ENCODE data around the gene TIFAB.

TIFAB gene

DNA sequence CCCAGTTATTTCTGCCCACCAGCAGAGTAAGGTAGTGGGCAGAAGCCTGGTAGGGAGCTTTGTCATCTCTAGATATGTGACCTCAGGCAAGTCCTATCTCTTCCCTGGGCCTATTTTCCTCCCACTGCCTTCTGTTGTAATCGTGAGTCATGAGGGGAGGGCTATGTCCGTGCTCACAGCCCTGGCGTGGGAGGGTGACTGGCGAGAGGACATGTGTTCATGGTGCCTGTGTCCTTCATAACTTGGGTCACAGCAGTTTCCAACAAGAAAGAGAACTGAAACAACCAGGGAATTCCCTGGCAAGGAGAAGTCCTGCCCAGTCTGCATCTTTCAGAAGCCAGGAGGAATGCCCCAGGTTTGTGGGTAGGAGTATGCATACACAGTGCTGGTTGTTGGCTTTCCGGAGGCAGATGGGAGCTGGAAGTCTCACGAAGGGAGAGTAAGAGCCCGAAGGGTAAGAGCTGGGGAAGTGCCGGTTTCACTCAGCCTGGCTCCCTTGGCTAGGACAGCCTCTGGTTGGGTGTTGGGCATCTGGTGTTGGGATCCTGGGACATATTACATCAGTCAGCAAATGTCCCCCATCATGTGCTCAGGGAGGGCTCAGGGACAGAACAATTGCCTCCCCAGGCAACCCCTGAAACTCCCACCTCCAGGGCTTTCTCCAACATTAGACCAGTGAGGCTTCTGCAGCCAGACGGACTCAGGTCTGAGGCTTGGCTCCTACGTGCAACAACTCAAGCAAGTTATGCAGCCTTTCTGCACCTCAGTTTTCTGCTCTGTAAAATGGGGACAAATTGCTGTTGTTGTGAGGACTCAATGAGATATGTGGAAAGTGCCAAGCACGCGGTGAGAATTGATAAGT, 4.3 kb upstream of the TIFAB start:
- no peaks in the 10 kb centered on the region for H3K36me3 ChIP-seq (ENCODE audit: insufficient read depth, low read length)
- no peaks in the 10 kb centered on the region for H3K27me3 ChIP-seq (ENCODE audit: insufficient read depth, low read length)
- peak overlapping the region; percentile 7 for H2AFZ ChIP-seq (ENCODE audit: low read length, unreplicated experiment)
- H3K4me1 ChIP-seq (ENCODE audit: control insufficient read depth, insufficient read depth, low read length, unreplicated experiment): peaks cover 40% of the 10 kb centered on the region
- peak overlapping the region; percentile 62 for H3K27ac ChIP-seq (ENCODE audit: low read depth, low read length)
- H3K4me3 ChIP-seq (ENCODE audit: low read depth, low read length): peak overlapping the region; percentile 45
- no peaks in the 10 kb centered on the region for H3K79me2 ChIP-seq (ENCODE audit: control insufficient read depth, insufficient read depth, low read length, unreplicated experiment)

- H3K27ac ChIP-seq (ENCODE audit: low read depth, low read length): peak overlapping the region; percentile 62
- H2AFZ ChIP-seq (ENCODE audit: low read length, unreplicated experiment): no peak overlapping the region
- H3K79me2 ChIP-seq (ENCODE audit: control insufficient read depth, insufficient read depth, low read length, unreplicated experiment): no peaks in the 10 kb centered on the region
- H3K4me3 ChIP-seq (ENCODE audit: low read depth, low read length): peak overlapping the region; percentile 45; the same call in 1 of the 2 replicates
- no peaks in the 10 kb centered on the region for H3K36me3 ChIP-seq (ENCODE audit: insufficient read depth, low read length)
- no peaks in the 10 kb centered on the region for H3K27me3 ChIP-seq (ENCODE audit: insufficient read depth, low read length)
- H3K4me1 ChIP-seq (ENCODE audit: control insufficient read depth, insufficient read depth, low read length, unreplicated experiment): peaks cover 40% of the 10 kb centered on the region
These were observed 3.7 kb upstream of the TIFAB start for GRCh38 chr5:135455876-135456237.

DNA sequence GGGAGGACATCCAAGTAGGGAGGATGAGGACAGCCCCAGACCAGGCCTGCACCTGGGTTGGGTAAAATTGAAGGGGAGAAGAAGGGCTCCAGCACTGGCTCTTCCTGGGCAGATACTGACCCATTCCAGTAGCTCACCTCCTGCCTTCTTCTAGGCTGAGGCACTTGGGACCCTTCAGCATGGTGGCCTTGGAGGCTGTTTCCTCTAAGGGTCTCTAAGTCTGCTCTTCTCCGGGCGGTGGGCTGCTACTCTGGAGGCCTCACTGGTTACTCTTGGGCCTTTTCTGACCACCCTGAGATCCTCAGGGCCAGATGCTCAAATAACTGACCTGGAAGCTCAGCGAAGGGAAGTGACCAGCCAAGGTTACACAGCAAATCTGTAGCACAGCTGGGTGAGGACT, 2.8 kb upstream of the TIFAB start:
- H3K27ac ChIP-seq (ENCODE audit: low read depth, low read length): no peak overlapping the region
- no peak overlapping the region for H2AFZ ChIP-seq (ENCODE audit: low read length, unreplicated experiment)
- no peak overlapping the region for H3K4me3 ChIP-seq (ENCODE audit: low read depth, low read length)
- H3K36me3 ChIP-seq (ENCODE audit: insufficient read depth, low read length): no peaks in the 10 kb centered on the region
- peaks cover 40% of the 10 kb centered on the region for H3K4me1 ChIP-seq (ENCODE audit: control insufficient read depth, insufficient read depth, low read length, unreplicated experiment)
- no peaks in the 10 kb centered on the region for H3K79me2 ChIP-seq (ENCODE audit: control insufficient read depth, insufficient read depth, low read length, unreplicated experiment)
- no peaks in the 10 kb centered on the region for H3K27me3 ChIP-seq (ENCODE audit: insufficient read depth, low read length)

GRCh38 chr5:135453613-135454012, 1.5 kb upstream of the TIFAB start:
- no peaks in the 10 kb centered on the region for H3K27me3 ChIP-seq (ENCODE audit: insufficient read depth, low read length)
- H3K4me1 ChIP-seq (ENCODE audit: control insufficient read depth, insufficient read depth, low read length, unreplicated experiment): peaks cover 28% of the 10 kb centered on the region
- no peak overlapping the region for H3K4me3 ChIP-seq (ENCODE audit: low read depth, low read length)
- no peak overlapping the region for H3K27ac ChIP-seq (ENCODE audit: low read depth, low read length)
- H3K36me3 ChIP-seq (ENCODE audit: insufficient read depth, low read length): no peaks in the 10 kb centered on the region
- no peak overlapping the region for H2AFZ ChIP-seq (ENCODE audit: low read length, unreplicated experiment)
- H3K79me2 ChIP-seq (ENCODE audit: control insufficient read depth, insufficient read depth, low read length, unreplicated experiment): no peaks in the 10 kb centered on the region

DNA sequence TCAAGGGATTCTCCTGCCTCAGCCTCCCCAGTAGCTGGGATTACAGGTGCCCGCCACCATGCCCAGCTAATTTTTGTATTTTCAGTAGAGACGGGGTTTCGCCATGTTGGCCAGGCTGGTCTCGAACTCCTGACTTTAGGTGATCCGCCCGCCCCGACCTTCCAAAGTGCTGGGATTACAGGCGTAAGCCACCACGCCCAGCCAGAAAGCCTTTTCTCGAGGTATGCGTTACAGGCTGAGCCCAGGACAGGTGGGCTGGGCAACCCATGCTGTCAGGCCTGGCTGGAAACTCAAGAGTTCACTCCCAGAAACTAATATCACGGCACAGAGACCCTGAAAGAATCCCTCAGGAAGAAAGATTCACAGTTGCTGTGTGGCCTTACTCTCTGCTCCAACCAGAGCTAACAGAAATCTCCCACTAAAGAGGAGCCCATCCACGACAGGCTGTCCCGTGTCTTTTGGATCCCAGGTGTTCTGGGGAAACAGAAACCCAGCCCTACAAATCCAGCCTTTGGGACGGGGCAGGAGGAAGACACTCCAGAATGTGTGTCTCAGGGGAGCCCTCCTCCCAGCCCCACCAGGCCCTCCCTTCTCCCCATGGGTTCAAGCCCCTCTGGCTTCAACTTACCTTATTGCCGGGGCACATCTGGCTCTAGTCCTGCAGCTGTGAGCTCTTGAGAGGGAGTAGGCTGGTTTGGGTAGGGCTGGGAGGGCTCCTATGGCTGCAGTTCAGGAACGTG, 400 bp downstream of the TIFAB start:
- H3K4me3 ChIP-seq (ENCODE audit: low read depth, low read length): no peak overlapping the region
- H3K79me2 ChIP-seq (ENCODE audit: control insufficient read depth, insufficient read depth, low read length, unreplicated experiment): no peaks in the 10 kb centered on the region

DNA sequence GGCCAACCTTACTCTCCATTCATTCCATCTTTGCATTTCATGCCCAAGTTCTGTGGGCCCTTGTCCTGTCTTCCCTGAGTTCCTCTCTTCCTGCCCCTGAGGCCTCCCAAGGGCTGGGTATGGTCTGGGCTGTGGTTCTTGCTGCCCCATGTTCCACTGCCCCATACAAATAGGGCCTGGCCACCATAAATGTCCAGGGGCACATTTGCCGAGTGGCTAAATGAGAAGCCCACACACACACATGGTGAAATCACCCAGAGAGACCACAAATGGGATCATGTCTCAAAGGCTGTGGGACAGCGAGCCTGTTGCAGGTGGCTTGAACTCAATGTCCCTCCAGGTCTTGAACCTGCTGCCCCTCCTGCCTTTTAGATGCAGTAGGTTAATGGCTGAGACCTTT, 1.2 kb downstream of the TIFAB start:
- no peaks in the 10 kb centered on the region for H3K36me3 ChIP-seq (ENCODE audit: insufficient read depth, low read length)
- no peak overlapping the region for H3K4me3 ChIP-seq (ENCODE audit: low read depth, low read length)
- H3K27me3 ChIP-seq (ENCODE audit: insufficient read depth, low read length): no peaks in the 10 kb centered on the region
- peaks cover 10% of the 10 kb centered on the region for H3K4me1 ChIP-seq (ENCODE audit: control insufficient read depth, insufficient read depth, low read length, unreplicated experiment)
- no peak overlapping the region for H3K27ac ChIP-seq (ENCODE audit: low read depth, low read length)
- H3K79me2 ChIP-seq (ENCODE audit: control insufficient read depth, insufficient read depth, low read length, unreplicated experiment): no peaks in the 10 kb centered on the region
- no peak overlapping the region for H2AFZ ChIP-seq (ENCODE audit: low read length, unreplicated experiment)

More for the DNA sequence above, 400 bp downstream of the TIFAB start:
- Histone ChIP-seq H3K36me3 (ENCODE audit: insufficient read depth, low read length) (no peaks in the 10 kb centered on the region), H3K4me1 (ENCODE audit: control insufficient read depth, insufficient read depth, low read length, unreplicated experiment) (peaks cover 18% of the 10 kb centered on the region), H3K27ac (ENCODE audit: low read depth, low read length) (no peak overlapping the region), H2AFZ (ENCODE audit: low read length, unreplicated experiment) (no peak overlapping the region), H3K27me3 (ENCODE audit: insufficient read depth, low read length) (no peaks in the 10 kb centered on the region)

DNA sequence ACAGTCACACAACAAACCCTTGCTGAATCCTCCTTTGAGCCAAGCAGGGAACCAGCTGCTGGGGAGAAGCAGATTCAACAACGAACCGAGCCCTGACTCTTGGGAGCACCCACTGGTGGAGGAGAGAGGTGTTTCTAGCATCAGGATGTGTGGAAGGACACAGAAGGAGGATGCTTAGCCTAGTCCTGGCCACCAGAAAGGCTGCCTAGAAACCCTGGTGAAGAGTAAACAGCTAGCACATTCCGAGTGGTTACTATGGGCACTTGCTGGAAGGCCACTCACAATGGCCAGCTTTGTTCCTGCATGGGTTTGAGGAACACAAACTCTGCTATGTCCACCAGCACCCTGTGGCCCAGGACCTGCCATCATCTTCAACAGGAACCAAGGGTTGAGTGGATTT, 1.8 kb downstream of the TIFAB start:
- no peak overlapping the region for H3K4me3 ChIP-seq (ENCODE audit: low read depth, low read length)
- H3K27ac ChIP-seq (ENCODE audit: low read depth, low read length): no peak overlapping the region
- no peaks in the 10 kb centered on the region for H3K27me3 ChIP-seq (ENCODE audit: insufficient read depth, low read length)
- no peak overlapping the region for H2AFZ ChIP-seq (ENCODE audit: low read length, unreplicated experiment)
- no peaks in the 10 kb centered on the region for H3K36me3 ChIP-seq (ENCODE audit: insufficient read depth, low read length)
- peaks cover 4% of the 10 kb centered on the region for H3K4me1 ChIP-seq (ENCODE audit: control insufficient read depth, insufficient read depth, low read length, unreplicated experiment)
- H3K79me2 ChIP-seq (ENCODE audit: control insufficient read depth, insufficient read depth, low read length, unreplicated experiment): no peaks in the 10 kb centered on the region

DNA sequence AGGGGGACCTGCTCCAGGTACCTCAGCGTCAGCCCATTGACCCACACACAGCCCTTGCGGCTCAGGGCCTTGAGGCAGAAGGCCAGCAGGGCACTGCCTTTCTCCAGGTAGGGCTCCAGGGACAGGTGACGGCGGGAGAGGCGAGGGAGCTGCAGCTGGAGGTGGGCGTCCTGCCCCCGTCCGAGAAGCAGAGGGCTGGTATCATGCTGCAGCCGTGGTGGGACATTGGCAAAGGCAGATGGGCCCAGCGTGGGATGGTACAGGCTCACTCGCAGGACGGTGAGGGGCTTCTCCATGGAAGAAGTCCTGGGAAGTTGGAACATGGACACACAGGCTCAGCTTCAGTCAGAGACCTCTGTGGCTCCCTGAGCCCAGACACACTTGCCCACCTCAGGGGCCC, 2.5 kb downstream of the TIFAB start:
- Histone ChIP-seq H3K79me2 (ENCODE audit: control insufficient read depth, insufficient read depth, low read length, unreplicated experiment) (no peaks in the 10 kb centered on the region), H3K27me3 (ENCODE audit: insufficient read depth, low read length) (no peaks in the 10 kb centered on the region)

GRCh38 chr5:135448791-135449507, 3.2 kb downstream of the TIFAB start:
- H3K36me3 ChIP-seq (ENCODE audit: insufficient read depth, low read length): no peaks in the 10 kb centered on the region
- peaks cover 4% of the 10 kb centered on the region for H3K4me1 ChIP-seq (ENCODE audit: control insufficient read depth, insufficient read depth, low read length, unreplicated experiment)
- no peak overlapping the region for H3K27ac ChIP-seq (ENCODE audit: low read depth, low read length)
- H3K4me3 ChIP-seq (ENCODE audit: low read depth, low read length): no peak overlapping the region
- H2AFZ ChIP-seq (ENCODE audit: low read length, unreplicated experiment): no peak overlapping the region
- H3K27me3 ChIP-seq (ENCODE audit: insufficient read depth, low read length): no peaks in the 10 kb centered on the region
- no peaks in the 10 kb centered on the region for H3K79me2 ChIP-seq (ENCODE audit: control insufficient read depth, insufficient read depth, low read length, unreplicated experiment)

More for the DNA sequence above, 2.5 kb downstream of the TIFAB start:
- H3K4me3 ChIP-seq (ENCODE audit: low read depth, low read length): no peak overlapping the region
- no peak overlapping the region for H3K27ac ChIP-seq (ENCODE audit: low read depth, low read length)
- peaks cover 4% of the 10 kb centered on the region for H3K4me1 ChIP-seq (ENCODE audit: control insufficient read depth, insufficient read depth, low read length, unreplicated experiment)
- H3K36me3 ChIP-seq (ENCODE audit: insufficient read depth, low read length): no peaks in the 10 kb centered on the region
- H2AFZ ChIP-seq (ENCODE audit: low read length, unreplicated experiment): no peak overlapping the region

DNA sequence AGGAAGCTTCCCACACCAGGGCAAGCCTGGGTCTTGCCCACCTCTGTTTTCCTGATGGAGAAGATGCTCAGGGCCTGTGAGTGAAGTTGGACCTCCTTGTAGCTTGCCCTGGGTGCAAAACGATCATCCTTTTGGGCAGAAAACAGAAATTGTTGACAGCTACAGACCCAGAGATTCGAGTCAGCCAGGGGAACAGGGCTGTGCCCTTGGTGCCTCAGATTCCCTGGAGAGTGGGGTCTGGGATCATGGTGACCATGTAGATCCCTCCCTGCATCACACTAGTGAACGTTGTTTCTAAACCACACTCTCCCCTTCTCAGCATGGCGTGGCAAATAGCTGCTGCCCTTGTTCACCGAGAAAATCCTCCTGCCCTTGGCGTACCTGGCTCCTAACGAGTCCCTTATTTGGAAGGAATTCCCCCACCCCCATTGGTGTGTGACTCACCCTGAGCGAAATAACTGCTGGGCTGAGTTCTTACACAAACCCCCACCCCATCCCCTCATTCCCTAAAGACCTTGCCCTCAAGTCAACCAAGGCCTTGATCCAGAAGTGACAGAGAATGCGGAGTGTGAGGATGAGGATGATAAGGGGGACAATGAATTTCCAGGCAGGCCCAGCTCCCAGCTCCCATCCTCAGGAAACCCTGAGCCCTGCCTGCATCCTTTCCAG, 3.9 kb downstream of the TIFAB start:
- H3K4me1 ChIP-seq (ENCODE audit: control insufficient read depth, insufficient read depth, low read length, unreplicated experiment): peaks cover 4% of the 10 kb centered on the region
- H3K79me2 ChIP-seq (ENCODE audit: control insufficient read depth, insufficient read depth, low read length, unreplicated experiment): no peaks in the 10 kb centered on the region
- H3K27ac ChIP-seq (ENCODE audit: low read depth, low read length): no peak overlapping the region
- H3K27me3 ChIP-seq (ENCODE audit: insufficient read depth, low read length): no peaks in the 10 kb centered on the region
- no peak overlapping the region for H3K4me3 ChIP-seq (ENCODE audit: low read depth, low read length)
- no peak overlapping the region for H2AFZ ChIP-seq (ENCODE audit: low read length, unreplicated experiment)
- no peaks in the 10 kb centered on the region for H3K36me3 ChIP-seq (ENCODE audit: insufficient read depth, low read length)
